Umbilical cord (tissue), 2 donors: ENCODE data around the gene TPT1. TPM values are rescaled to one million over a fixed set of nuclear protein-coding genes. Genes with fewer than 3 reads are reported as not detected.
"Not testable (repeated sequence)": the region's sequence is repeated elsewhere in the genome, so short reads cannot be mapped to it uniquely, and the experiment has no call there.

Experiments used
- DNase-seq: peaks from one replicate; pipeline ENCODE4 v3.0.0-alpha.2; 2015; ENCODE audit warnings: low spot score
- total RNA-seq: library from RNA; depleted of rRNA; stranded (reverse); fragments of >200 nt; gene quantifications from one replicate; pipeline ENCODE4 v1.2.3, GENCODE V29; 2014; ENCODE audit warnings: low replicate concordance; ENCODE audit not compliant: insufficient read depth

TPT1 gene
- total RNA-seq, 1 donor from 2014 or later = 6,277 TPM

DNA sequence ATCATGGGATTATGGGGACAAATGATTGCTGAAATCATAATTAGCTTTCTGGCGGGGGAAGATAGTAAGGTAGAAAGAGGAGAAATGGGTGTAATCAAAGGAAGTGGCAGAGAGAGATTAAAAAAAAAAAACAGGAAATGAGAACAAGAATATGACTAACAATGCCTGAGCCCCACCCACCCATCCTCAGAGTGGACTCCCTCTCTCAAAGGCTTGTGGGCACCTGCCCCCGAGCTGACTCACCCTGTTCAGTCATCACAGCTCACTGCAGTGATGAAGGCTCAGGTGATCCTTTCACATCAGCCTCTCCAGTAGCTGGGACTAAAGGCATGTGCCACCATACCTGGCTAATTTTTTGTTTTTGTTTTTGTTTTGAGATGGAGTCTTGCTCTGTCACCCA, 26.4 kb upstream of the TPT1 start:
- DNase-seq = peak; percentile 47

DNA sequence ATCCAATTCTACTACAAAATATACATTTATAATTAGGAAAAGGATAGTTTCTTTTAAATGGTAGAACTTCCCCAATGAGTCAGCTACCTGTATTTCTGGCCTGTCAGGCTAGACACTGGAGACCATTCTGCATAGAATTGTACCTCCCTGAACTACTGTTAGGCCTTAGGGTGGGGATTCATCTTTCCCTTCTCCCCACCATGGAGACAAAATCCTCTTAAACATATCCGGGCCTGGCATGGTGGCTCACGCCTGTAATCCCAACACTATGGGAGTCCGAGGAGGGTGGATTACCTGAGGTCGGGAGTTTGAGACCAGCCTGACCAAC, 24.5 kb upstream of the TPT1 start:
- no peak for DNase-seq

DNA sequence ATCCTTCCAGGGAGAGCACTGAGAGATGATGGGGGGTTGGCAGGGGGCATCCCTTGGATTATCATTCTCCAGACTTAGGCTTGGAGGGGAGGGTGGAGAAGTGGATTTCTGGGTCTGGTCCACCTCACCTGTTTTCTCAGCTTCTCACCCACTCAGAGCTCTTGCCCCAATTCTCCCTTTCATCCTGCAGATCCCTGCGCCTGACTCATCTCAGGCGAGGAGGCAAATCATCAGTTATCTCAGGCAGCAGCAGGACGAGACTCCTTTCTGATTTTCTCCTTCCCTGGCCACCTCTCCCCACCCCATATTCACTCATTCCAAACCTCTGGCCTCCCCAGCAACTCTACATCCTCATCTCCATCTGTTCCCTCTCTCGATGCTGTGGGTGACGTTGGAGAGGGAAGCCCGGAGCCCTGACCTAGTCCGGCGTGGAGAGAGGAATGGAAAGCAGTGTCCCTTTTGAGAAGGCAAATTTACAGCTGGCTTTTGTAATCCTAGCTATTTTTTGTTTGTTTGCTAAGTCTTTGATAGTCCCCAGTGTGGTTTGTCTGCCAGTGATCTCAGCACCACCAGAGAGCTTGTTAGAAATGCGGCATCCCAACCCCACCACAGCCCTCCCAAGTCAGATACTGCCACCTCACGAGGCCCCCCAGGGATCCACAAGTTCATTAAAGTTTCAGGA, 24.0 kb upstream of the TPT1 start:
- no peak for DNase-seq

DNA sequence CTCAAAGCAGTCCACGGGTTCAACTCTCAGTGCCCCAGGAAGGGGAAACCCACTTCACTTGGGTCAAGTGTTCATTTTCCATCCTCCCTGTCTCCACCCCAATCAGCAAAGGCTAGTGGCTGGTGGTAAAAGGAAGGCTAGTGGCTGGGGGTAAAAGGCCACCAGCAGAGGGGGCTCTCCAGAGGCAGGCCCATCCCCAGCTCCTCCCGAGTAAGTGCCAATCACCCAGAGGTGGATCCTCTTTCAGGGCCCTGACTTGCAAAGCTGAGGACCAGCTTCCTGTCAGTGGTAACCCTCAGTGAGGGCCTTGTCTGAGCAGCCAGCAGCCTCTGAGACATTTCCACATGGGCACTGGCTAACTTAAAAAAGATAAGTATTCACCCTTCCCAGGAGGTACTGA, 22.0 kb upstream of the TPT1 start:
- DNase-seq = no peak

DNA sequence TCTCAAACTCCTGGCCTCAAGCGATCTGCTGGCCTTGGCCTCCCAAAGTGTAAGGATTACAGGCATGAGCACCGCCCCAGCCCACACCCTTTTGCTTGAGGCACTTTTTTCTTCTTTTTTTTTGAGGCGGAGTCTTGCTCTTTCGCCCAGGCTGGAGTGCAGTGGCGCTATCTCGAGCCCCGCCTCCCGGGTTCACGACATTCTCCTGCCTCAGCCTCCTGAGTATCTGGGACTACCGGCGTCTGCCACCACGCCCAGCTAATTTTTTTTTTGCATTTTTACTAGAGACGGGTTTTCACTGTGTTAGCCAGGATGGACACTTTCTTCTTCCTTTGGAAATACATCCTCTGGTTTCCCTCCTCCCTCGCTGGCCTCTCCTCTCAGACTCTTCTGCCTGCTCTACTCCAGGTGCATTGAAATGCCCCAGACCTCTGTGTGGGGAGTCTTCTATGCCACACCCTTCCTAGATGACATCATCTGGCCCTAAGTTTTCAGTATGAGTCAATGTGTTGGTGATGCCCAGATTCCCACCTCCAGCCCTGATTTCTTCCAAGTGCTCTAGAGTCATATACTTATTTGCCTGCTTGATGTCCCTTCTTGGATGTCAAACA, 20.7 kb upstream of the TPT1 start:
- no peak for DNase-seq

DNA sequence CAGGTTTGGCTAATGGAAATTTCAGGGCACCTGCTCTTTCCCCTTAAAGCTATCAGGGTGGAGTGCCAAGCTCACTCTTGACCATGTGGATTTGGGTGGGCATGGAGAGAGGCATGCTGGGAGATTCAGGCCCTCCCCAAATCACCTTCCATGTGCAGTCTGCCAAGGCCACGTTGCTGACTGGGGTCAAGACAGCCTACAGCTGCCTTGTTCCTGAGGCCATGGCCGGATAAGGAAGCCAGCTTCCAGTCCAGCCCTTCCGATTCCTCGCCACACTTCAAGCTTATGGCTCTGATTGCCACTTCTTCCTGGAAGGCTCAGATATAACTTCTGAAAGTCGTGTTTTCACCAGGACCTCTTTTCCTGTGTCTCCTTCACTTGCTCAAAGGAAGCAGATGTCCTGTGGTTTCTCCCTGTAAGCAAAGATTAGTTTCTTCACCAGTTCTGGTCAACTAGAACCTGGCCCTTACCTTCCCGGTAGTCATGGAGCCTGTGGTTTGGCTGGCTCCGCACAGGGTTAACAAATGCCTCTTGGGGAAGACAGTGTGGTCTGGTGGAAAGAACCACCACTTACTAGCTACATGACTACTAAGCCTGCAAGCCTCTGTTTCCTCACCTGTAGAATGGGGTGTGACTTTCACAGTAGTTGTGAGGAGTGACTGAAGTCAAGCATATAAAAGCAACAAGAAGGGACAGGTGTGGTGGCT, 16.1 kb upstream of the TPT1 start:
- DNase-seq = no peak

DNA sequence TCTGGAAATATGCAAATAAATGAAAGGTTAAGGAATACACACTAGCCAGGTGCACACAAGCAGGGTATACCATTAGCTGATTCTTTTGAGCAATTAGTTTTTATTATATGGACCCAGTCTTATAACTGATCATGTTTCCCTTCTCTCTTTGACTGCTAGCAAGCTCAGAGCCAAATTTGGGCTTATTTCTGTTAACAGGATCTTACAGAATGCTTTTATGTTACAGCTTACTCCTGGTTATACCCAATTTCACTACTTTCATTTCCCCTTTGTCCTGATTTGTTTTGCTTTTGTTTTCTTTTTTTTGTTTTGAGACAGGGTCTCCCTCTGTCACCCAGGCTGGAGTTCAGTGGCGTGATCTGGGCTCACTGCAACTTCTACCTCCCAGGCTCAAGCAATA, 12.9 kb upstream of the TPT1 start:
- DNase-seq = no peak

DNA sequence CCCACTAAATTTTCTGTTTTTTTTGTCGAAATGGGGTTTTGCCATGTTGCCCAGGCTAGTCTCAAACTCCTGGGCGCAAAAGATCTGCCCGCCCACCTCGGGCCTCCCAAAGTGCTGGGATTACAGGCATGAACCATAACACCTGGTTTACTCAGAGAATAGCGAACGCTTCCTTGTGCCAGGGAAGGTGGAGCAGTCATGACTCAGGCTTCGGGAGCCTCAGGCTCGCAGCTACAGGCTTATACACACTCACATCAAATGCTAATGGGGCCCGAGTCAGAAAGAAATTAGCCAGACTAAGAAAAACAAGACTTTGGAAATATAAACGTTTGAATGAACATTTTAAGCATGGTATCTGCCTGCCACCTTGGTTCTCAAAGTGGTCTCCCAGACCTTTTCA, 11.0 kb upstream of the TPT1 start:
- no peak for DNase-seq

DNA sequence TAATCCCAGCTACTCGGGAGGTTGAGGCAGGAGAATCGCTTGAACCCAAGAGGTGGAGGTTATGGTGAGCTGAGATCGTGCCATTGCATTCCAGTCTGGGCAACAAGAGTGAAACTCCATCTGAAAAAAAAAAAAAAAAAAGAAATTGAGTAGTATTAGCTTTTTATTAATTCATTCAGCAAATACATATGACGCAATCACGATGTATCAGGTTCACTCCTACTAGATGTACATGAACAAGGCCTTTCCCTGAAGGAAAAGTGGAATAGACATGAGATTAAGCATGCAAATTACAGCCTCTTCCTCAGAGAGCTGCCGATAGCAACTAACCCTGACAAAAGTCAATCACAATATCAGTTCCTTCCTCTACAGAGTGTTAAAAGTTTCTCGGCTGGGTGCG, 9.2 kb upstream of the TPT1 start:
- no peak for DNase-seq

DNA sequence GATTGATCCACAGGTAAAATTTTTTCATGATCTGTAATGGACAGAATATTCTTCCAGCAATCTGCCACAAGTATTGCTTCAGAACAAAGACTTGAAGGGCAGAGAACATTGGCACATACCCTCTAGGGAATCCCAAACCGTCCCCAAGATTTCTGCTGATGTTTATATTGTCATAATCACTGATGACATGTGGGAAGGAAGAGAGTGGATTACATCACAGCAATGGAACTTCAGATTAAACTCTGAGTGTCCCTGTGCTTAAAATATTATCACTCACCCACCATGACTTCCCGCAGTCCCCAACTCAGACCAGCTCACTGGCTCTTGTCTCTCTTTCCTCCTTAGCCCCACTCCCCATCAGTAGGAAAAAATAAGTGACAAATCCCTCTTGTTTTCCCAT, 8.5 kb upstream of the TPT1 start:
- no peak for DNase-seq

DNA sequence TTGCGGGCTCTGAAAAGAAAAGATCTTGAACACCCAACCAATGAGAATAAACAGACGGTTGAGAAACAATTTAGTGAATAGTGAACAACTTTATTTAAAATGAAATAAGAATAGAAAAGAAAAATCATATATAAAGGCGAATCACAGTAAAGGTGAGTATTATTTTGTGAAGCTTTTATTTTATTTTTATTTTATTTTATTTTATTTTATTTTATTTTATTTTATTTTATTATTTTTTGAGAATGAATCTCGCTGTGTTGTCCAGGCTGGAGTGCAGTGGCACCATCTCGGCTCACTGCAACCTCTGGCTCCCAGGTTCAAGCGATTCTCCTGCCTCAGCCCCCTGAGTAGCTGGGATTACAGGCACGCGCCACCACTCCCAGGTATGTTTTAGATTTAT, 3.1 kb upstream of the TPT1 start:
- DNase-seq = not testable (repeated sequence)

DNA sequence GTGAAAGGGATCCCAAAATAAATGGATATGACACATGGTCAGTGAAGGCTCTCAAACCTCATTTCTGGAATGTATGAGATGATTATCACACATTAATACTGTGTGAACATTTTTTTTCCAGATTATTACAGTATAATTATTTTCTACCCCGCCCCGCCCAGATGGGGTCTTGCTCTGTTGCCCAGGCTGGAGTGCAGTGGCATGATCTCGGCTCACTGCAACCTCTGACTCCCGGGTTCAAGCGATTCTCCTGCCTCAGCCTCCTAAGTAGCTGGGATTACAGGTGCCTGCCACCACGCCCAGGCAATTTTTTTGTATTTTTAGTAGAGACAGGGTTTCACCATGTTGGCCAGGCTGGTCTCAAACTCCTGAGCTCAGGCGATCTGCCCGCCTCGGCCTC, 2.1 kb upstream of the TPT1 start:
- not testable (repeated sequence) for DNase-seq

DNA sequence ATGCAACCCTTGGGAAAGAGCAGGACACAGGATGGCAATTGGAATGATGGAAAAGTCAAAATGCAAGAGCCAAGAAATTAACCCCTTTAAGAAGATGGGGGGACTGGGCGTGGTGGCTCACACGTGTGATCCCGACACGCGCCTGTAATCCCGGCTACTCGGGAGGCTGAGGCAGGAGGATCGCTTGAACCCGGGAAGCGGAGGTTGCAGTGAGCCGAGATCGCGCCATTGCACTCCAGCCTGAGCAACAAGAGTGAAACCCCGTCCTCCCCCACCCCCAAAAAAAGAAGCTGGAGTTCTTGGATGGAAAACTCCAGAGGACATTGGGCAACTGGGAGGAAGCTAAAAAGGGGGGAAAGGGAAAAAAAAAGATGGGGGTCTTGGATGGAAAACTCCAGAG, 1.7 kb upstream of the TPT1 start:
- DNase-seq = not testable (repeated sequence)

DNA sequence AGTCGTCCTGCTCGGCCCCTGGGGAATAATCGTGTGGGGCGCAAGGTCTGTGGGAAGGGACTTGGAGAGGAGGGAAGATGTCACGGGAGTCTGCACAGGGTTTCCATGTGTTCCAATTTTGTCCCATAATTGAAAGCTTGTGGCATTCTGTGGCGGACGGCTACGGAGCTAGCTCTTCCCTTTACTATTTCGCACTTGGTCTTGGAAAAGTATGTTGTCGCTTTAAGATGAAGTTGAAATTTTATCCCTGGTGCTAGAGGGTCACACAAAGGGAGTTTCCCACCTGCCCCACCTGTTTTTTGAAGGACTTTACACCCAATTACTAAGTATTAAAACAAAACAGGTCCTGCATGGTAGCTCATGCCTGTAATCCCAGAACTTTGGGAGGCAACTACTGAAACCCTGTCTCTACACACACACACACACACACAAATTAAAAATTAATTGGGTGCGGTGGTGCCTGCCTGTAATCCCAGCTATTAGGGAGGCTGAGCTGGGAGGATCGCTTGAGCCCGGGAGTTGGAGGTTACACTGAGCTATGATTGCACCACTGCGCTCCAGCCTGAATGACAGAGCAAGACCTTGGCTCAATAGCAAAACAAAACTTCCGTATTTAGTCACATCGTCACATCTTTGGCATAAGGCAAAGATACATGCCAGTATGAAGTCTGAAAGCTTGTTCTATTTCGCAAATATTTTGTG, 967 bp upstream of the TPT1 start:
- DNase-seq = no peak

DNA sequence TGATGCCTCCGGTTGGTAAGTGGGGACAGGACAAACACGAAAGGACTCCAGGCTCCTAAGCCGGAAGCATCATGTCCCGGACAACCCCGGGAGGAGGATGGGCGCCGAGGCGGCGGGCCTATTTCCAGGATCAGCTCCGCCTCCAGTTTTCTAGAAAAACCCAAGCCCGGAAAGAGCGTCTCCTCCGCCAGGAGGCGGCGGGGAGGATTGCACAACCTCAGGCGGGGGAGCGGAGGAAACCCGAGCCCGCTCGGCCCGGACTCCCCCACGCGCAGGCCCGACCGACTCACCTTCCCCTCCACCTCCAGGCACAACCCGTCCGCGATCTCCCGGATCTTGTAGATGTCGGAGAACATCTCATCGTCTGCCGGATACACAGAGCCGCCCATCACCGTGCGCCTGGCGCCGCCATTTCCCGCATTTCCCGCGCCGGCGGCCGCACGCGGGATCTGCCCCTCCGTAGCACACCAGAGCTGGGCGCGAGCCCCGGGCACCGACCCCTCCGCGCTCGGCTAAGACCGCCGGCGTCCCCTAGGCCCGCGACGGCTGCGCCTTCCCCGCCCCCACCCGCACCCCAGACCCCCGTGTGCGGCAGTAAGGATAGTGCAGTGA, 455 bp downstream of the TPT1 start:
- peak; percentile 95 for DNase-seq

DNA sequence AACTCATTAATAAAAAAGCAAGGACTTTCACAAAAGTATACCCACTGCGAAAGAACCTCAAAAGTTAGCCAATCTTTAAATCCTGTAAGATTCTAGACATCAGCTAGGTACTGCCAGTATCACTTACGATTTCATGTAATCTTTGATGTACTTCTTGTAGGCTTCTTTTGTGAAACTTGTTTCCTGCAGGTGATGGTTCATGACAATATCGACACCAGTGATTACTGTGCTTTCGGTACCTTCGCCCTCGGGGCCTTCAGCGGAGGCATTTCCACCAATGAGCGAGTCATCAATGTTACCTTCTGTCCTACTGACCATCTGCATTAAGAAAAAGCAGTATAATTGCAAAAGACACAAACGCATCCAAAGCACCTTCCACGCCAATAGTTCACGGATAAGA, 1.1 kb downstream of the TPT1 start:
- no peak for DNase-seq

DNA sequence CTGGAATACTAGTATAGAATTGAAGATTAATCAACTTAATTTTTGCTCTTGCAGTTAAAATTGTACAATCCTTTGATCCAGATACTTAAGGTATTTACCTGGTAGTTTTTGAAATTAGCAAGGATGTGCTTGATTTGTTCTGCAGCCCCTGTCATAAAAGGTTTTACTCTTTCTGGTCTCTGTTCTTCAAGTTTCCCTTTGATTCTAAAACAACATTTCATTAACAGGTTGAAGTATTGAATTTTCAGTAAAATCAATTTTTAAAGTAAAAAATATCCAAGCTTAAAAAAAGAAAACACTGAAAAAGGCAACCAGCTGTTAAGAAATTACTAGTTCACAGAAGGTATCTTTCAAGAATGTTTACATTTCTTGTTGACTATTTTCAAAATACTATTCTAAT, 1.6 kb downstream of the TPT1 start:
- no peak for DNase-seq

DNA sequence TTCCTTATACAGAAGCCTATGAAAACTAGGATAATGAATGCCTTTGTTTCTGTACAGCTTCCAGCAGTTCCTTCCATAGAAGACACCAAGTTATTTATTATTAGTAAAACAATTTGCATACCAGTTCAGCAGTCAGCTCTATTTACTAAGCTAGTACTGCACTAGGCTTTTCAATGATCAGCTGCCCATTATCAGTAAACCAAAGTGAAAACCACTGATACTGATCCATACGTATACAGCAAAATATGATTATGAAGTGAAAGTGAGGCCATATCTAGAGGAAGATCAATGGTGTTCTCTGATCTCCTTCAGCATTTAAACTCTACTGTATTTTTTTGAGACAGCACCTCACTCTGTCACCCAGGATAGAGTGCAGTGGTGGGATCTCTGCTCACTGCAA, 3.2 kb downstream of the TPT1 start:
- DNase-seq = no peak

DNA sequence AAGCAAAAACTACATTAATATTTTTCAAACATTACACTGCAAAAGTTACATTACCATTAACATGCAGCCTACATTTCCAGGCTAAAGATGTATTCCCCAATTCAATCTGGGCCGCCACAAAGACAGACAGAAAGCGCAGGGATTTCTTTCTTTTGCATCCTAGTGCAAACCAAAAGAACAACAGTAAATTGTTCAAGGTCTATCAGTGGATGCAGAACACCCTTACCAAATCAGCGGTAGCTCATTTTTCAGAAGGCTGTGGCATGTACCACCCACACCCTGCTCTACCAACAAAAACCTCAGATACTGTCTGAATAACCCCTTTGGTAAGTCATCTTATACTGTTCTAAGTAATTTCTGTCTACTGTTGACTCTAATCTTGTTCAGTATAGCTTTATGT, 3.6 kb downstream of the TPT1 start:
- no peak for DNase-seq

DNA sequence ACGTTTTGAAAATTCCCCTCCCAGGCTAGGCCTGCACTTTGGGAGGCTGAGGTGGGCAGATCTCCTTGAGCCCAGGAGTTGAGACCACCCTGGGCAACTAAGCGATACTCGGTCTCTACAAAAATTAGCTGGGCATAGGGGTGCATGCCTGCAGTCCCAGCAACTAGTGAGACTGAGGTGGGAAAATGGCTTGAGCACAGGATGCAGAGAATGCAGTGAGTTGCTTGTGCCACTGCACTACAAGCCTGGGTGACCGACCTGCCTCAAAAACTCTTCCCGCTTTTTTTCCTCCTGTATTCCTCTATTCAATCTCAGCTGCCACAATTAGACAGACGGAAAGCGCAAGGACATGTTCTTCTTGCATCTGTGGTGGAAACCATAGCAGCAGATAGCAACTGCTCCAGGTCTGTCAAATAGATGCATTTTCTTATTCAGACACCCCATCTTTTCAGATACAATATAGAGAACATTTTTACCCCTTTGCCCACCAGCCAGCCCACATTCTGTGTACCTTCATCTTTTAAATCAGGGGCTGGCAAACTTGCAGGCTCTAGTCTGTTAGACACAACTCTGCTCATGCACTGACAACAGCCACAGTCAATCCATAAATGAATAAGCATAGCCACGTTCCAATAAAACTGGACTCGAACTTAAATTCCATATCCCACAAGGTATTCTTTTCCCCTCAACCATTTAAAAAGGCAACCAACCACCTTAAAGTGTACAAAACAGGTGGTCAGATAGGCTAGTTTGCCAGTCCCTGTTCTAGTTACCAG, 4.8 kb downstream of the TPT1 start:
- no peak for DNase-seq

DNA sequence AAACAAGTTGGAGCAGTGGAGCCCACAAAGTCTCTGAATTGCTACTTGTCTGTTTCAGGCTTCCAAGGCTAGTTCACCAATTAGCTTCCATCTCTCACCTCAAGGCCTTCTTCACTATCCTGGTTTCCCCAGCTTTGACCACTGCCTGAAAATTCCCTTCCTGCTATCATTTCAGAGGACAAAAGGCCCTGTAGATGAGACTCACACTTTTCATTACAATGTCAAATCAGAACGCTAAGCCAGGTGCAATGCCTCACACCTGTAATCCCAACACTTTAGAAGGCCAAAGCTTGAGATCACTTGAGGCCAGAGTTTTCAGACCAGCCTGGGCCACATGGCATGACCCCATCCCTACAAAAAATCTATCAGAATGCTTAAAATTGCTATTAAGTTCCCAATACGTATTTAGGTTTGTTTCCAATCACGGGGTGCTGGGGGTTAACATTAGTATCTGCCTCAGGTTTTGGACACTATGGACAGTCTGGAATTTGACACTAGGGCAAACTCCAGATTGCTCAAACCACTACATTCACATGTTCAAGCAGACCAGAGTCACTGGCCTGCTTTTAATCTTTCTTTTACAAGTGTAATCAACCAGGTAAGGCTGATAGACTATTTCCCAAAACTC, 5.5 kb downstream of the TPT1 start:
- DNase-seq = no peak
